A549 (cell line): ENCODE data around the gene WDR33. TPM values are rescaled to one million over a fixed set of nuclear protein-coding genes. Genes with fewer than 3 reads are reported as not detected.

ENCODE experiments used
- ATAC-seq, 2 experiments: fragments of 200-7000 bp in 1 of 2; fragments of >200 bp in 1 of 2; cut with Nextera tagmentation in 1 of 2; cut with Tn5 transposase in 1 of 2; 3 replicates each; pipeline versions ENCODE4 v1.8.0 to v1.9.1; 2018 to 2020; ENCODE audit warnings: mild to moderate bottlenecking in 1 of 2, moderate library complexity in 1 of 2
- CTCF ChIA-PET: fragments of 300-600 bp; sonication (Branson Sonifier 250); formaldehyde crosslinking; extraction: SDS; loops from one replicate; lab custom pipeline; 2021; ENCODE audit warnings: antibody characterized with exemption, inconsistent platforms; lab: Yijun Ruan, JAX
- POLR2A ChIA-PET: fragments of 350-600 bp; formaldehyde crosslinking; extraction: SDS; loops from one replicate; lab custom pipeline; 2021; ENCODE audit warnings: antibody characterized with exemption, inconsistent platforms; lab: Yijun Ruan, JAX
- DNase-seq, 2 experiments: peaks; one replicate each; pipeline versions ENCODE4 v3.0.0 to v3.0.0-alpha.2; 2011 to 2016; ENCODE audit warnings: low read depth in 1 of 2, low spot score in 1 of 2
- FAIRE-seq: peaks from 2 replicates; lab custom pipeline; 2011; peaks lifted over from hg19 to GRCh38; lab: Jason Lieb, UNC
- H3K27ac ChIP-seq, 2 experiments: fragments of >200 bp; sonication (Bioruptor Twin); formaldehyde crosslinking; 3 replicates each; pipeline ENCODE4 v1.5.1; 2016 to 2017
- H3K4me1 ChIP-seq: fragments of >200 bp; sonication (Bioruptor Twin); formaldehyde crosslinking; 3 replicates; pipeline ENCODE4 v1.6.1; 2016
- H3K4me2 ChIP-seq: fragments of >200 bp; sonication (Bioruptor Twin); formaldehyde crosslinking; 3 replicates; pipeline ENCODE4 v1.6.1; 2016
- H3K4me3 ChIP-seq: fragments of >200 bp; sonication (Bioruptor Twin); formaldehyde crosslinking; 3 replicates; pipeline ENCODE4 v1.5.1; 2016
- H3K9me3 ChIP-seq: fragments of >200 bp; sonication (Bioruptor Twin); formaldehyde crosslinking; 3 replicates; pipeline ENCODE4 v1.6.1; 2016
- CEBPB ChIP-seq, 2 experiments: fragments of >200 bp in 1 of 2; sonication (Bioruptor Twin) in 1 of 2; formaldehyde crosslinking in 1 of 2; IDR thresholded peaks; 2 replicates each; pipeline ENCODE4 v1.6.1; 2012 to 2016
- CHD4 ChIP-seq: fragments of 200-600 bp; sonication (generic); IDR thresholded peaks from 2 replicates; pipeline ENCODE4 v1.6.1; 2016; ENCODE audit warnings: antibody characterized with exemption, mild to moderate bottlenecking, borderline replicate concordance
- FOSB ChIP-seq: fragments of 250-450 bp; sonication (Bioruptor Pico); IDR thresholded peaks from 2 replicates; pipeline ENCODE4 v1.5.0; 2020; ENCODE audit warnings: mild to moderate bottlenecking, moderate library complexity
- FOSL2 ChIP-seq, 2 experiments: fragments of 450-650 bp in 1 of 2; fragments of >200 bp in 1 of 2; sonication (Bioruptor Twin) in 1 of 2; formaldehyde crosslinking; IDR thresholded peaks; 2 replicates each; pipeline versions ENCODE4 v1.5.0 to v1.6.1; 2016 to 2020; ENCODE audit warnings: mild to moderate bottlenecking in 1 of 2, moderate library complexity in 1 of 2
- GATA3 ChIP-seq: IDR thresholded peaks from 2 replicates; pipeline ENCODE4 v1.6.1; 2012; ENCODE audit warnings: borderline replicate concordance
- HDAC2 ChIP-seq: fragments of 200-600 bp; sonication (generic); IDR thresholded peaks from 2 replicates; pipeline ENCODE4 v1.6.1; 2016
- HOXB13 ChIP-seq: fragments of 250-450 bp; sonication (Bioruptor Pico); IDR thresholded peaks from 2 replicates; pipeline ENCODE4 v1.5.0; 2020; ENCODE audit warnings: low read depth, mild to moderate bottlenecking, moderate library complexity
- JUN ChIP-seq, 2 experiments: fragments of >200 bp; sonication (Bioruptor Twin); formaldehyde crosslinking; IDR thresholded peaks; 2 replicates in 1 of 2; 3 replicates in 1 of 2; pipeline ENCODE4 v1.6.1; 2016 to 2017
- JUNB ChIP-seq: fragments of >200 bp; sonication (Bioruptor Twin); formaldehyde crosslinking; IDR thresholded peaks from 2 replicates; pipeline ENCODE4 v1.6.1; 2016
- KDM5A ChIP-seq: fragments of 200-600 bp; sonication (generic); IDR thresholded peaks from 2 replicates; pipeline ENCODE4 v1.6.1; 2016; ENCODE audit warnings: antibody characterized with exemption, mild to moderate bottlenecking
- MAFK ChIP-seq: fragments of 450-650 bp; IDR thresholded peaks from 2 replicates; pipeline ENCODE4 v1.6.1; 2014; ENCODE audit not compliant: partially characterized antibody
- MYC ChIP-seq: IDR thresholded peaks from 2 replicates; pipeline ENCODE4 v1.6.1; 2012; ENCODE audit warnings: mild to moderate bottlenecking, inconsistent platforms, low read length, improper control_type of control experiment, borderline replicate concordance
- NFE2L2 ChIP-seq: fragments of 150-350 bp; conservative IDR thresholded peaks from 2 replicates; pipeline ENCODE4 v1.6.1; 2014; ENCODE audit warnings: low read length
- NPAS2 ChIP-seq: fragments of 250-450 bp; sonication (Bioruptor Pico); IDR thresholded peaks from 2 replicates; pipeline ENCODE4 v1.8.0; 2022; ENCODE audit warnings: mild to moderate bottlenecking, moderate library complexity, borderline replicate concordance
- PHF8 ChIP-seq: fragments of 200-600 bp; sonication (generic); IDR thresholded peaks from 2 replicates; pipeline ENCODE4 v1.6.1; 2016; ENCODE audit warnings: low read depth, mild to moderate bottlenecking, antibody characterized with exemption, moderate library complexity, borderline replicate concordance
- POLR2A ChIP-seq: IDR thresholded peaks from 2 replicates; pipeline ENCODE4 v1.6.1; 2012; ENCODE audit warnings: mild to moderate bottlenecking, low read length
- RCOR1 ChIP-seq: fragments of 150-350 bp; IDR thresholded peaks from 2 replicates; pipeline ENCODE4 v1.6.1; 2014; ENCODE audit warnings: antibody characterized with exemption, low read length, low read depth
- SMC3 ChIP-seq: fragments of >200 bp; sonication (Bioruptor Twin); formaldehyde crosslinking; IDR thresholded peaks from 3 replicates; pipeline ENCODE4 v1.6.1; 2018; ENCODE audit warnings: inconsistent platforms
- SREBF2 ChIP-seq: fragments of 450-650 bp; IDR thresholded peaks from 2 replicates; pipeline ENCODE4 v1.6.1; 2014; ENCODE audit warnings: mild to moderate bottlenecking, moderate library complexity
- TFCP2L1 ChIP-seq: fragments of 250-450 bp; sonication (Bioruptor Pico); IDR thresholded peaks from 2 replicates; pipeline ENCODE4 v1.5.0; 2021; ENCODE audit warnings: mild to moderate bottlenecking
- ZFP36 ChIP-seq: fragments of 450-650 bp; IDR thresholded peaks from 2 replicates; pipeline ENCODE4 v1.6.1; 2014; ENCODE audit warnings: borderline replicate concordance; ENCODE audit not compliant: partially characterized antibody
- ZSCAN20 ChIP-seq: fragments of 250-450 bp; sonication (Bioruptor Pico); IDR thresholded peaks from 2 replicates; pipeline ENCODE4 v1.8.0; 2022; ENCODE audit warnings: mild to moderate bottlenecking, moderate library complexity
- WGBS: methylation state at CpG from one replicate; pipeline ENCODE4 v1.1.6; 2017; ENCODE audit errors: missing lambda C conversion rate; 5-methylcytosine and 5-hydroxymethylcytosine counted together
- polyA plus RNA-seq, 4 experiments: library from polyadenylated mRNA; depleted of rRNA in 3 of 4; stranded (reverse); fragments of >200 nt; fragmentation: RNase III in 1 of 4; extraction: RNeasy Plus Mini Kit Qiagen cat#74134 plus additional on column Dnase treatment in 1 of 4; gene quantifications; 2 replicates in 3 of 4; 3 replicates in 1 of 4; pipeline ENCODE4 v1.2.3, GENCODE V29; 2011 to 2017
- TF ChIP-seq, protein P1 (sequence below): IDR thresholded peaks from 2 replicates; pipeline ENCODE4 v1.6.1; 2012; ENCODE audit warnings: low read depth, borderline replicate concordance
- TF ChIP-seq, protein P2 (sequence below): fragments of >200 bp; sonication (Bioruptor Twin); formaldehyde crosslinking; IDR thresholded peaks from 2 replicates; pipeline ENCODE4 v1.6.1; 2016
- TF ChIP-seq, protein P3 (sequence below): fragments of >200 bp; sonication (Bioruptor Twin); formaldehyde crosslinking; IDR thresholded peaks from 3 replicates; pipeline ENCODE4 v1.5.1; 2016
- TF ChIP-seq, protein P4 (sequence below): fragments of >200 bp; sonication (Bioruptor Twin); formaldehyde crosslinking; IDR thresholded peaks from 3 replicates; pipeline ENCODE4 v1.6.1; 2016
- TF ChIP-seq, protein P5 (sequence below): IDR thresholded peaks from 2 replicates; pipeline ENCODE4 v1.6.1; 2012

The WDR33 gene
- polyA plus RNA-seq, 2 of the 4 experiments (the other 2 are of a cell fraction) = 21.3 to 67.1 TPM

DNA sequence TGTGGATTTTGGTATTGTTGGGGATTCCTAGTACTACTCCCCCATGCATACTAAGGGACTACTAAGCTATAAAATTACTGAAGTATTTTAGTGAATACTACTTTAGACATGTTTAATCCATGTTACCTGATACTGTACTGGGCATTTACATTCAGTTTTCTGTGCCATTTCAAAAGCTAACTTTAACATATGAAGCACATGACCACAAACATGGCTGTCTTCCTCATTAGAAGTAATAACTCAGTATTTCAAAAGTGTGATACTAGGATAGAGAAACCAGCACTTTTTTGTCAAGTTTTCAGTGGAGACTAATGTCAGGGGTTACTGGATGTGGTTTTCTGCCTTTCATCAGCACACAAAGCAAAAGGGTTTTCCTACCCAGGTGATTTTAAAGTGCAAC, 27.9 kb downstream of the WDR33 start:
- Histone ChIP-seq H3K27ac (no peak overlapping the region), H3K4me3 (no peak overlapping the region), H3K4me2 (no peak overlapping the region), H3K4me1 (peaks cover 10% of the 10 kb centered on the region; the same call in 1 of the 3 replicates), H3K9me3 (no peaks in the 10 kb centered on the region)
- POLR2A ChIA-PET = interaction anchor here (0.7 to 1.3 kb wide), 2 partner anchors 22 to 82 kb away, joined by 4 to 5 read pairs; partner anchors contain the start of gene SFT2D3
- FAIRE-seq (no peak), DNase-seq (no peak), ATAC-seq (no peak)
- TF ChIP-seq CHD4 (no peak), SREBF2 (no peak), ZSCAN20 (no peak), MYC (no peak), RCOR1 (no peak), FOSB (CRISPR knock-in tag) (no peak), TFCP2L1 (no peak), HDAC2 (no peak)
- CTCF ChIA-PET = interaction anchor here (0.6 to 0.7 kb wide), 2 partner anchors 12 to 131 kb away, joined by 3 to 4 read pairs; no protein-coding TSS in a partner anchor

DNA sequence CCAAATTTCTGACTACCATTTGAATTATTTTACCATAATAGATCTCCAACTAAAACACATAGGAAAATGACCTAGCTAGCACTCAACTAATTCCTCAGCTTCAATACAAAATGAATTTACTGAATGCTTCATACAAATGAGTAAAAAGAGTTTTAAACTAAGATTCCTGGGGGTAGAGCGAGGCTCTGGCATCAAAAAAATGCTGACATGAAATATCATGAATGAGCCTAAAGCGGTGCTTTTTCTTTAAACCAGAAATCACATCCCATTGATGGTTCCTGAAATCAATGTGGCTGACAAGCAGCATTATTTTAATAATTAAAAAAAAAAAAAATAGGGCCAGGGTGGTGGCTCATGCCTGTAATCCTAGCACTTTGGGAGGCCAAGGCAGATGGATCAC, 32.1 kb downstream of the WDR33 start:
- ChIA-PET POLR2A (interaction anchor here (0.7 kb wide), 1 partner anchor 41 kb away, joined by 3 read pairs; no protein-coding TSS in a partner anchor), CTCF (interaction anchor here (1.3 kb wide), 1 partner anchor 11 kb away, joined by 3 read pairs; no protein-coding TSS in a partner anchor)
- no peaks in the 10 kb centered on the region for H3K9me3 ChIP-seq
- H3K27ac ChIP-seq = no peak overlapping the region
- WGBS = 90% methylated on average over 2 of the region's 2 CpGs
- ATAC-seq = no peak
- TF ChIP-seq MAFK = peak; percentile 31
- TF ChIP-seq CEBPB (IDR thresholded peaks at IDR 0.05) = no peak
- TF ChIP-seq, all 56 proteins: peak for 1
- H3K4me3 ChIP-seq = no peak overlapping the region
- no peak overlapping the region for H3K4me2 ChIP-seq
- peaks cover 4% of the 10 kb centered on the region; the same call in 2 of the 3 replicates for H3K4me1 ChIP-seq
- FAIRE-seq = no peak
- no peak for DNase-seq

DNA sequence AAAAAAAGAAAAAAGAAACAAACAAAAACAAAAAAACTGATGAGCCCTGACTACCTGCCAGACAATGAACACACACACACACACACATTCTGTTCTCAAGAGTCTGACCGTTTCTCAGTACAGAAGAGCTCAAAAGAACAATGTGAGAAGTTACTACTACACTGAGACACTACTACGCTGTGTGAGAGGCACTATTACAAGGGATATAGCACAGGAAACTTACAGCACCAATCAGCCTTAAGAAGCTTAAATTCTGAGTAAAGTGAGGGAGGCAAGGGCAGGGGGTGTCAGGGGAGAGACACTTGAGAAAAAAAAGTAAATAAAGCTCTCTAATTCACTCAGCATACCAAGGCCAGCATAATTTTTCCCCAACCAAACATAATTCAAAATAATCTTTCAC, 32.5 kb downstream of the WDR33 start:
- no peak for DNase-seq
- no peak overlapping the region for H3K4me3 ChIP-seq
- TF ChIP-seq POLR2A = no peak
- TF ChIP-seq FOSB (CRISPR knock-in tag) = no peak
- TF ChIP-seq NPAS2 = no peak
- TF ChIP-seq, protein P1, sequence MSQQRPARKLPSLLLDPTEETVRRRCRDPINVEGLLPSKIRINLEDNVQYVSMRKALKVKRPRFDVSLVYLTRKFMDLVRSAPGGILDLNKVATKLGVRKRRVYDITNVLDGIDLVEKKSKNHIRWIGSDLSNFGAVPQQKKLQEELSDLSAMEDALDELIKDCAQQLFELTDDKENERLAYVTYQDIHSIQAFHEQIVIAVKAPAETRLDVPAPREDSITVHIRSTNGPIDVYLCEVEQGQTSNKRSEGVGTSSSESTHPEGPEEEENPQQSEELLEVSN = no peak
- TF ChIP-seq FOSL2 (IDR thresholded peaks at IDR 0.05) = no peak
- TF ChIP-seq FOSL2 (CRISPR knock-in tag; IDR thresholded peaks at IDR 0.05) = no peak
- TF ChIP-seq, protein P2, sequence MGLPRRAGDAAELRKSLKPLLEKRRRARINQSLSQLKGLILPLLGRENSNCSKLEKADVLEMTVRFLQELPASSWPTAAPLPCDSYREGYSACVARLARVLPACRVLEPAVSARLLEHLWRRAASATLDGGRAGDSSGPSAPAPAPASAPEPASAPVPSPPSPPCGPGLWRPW = no peak
- TF ChIP-seq, protein P3, sequence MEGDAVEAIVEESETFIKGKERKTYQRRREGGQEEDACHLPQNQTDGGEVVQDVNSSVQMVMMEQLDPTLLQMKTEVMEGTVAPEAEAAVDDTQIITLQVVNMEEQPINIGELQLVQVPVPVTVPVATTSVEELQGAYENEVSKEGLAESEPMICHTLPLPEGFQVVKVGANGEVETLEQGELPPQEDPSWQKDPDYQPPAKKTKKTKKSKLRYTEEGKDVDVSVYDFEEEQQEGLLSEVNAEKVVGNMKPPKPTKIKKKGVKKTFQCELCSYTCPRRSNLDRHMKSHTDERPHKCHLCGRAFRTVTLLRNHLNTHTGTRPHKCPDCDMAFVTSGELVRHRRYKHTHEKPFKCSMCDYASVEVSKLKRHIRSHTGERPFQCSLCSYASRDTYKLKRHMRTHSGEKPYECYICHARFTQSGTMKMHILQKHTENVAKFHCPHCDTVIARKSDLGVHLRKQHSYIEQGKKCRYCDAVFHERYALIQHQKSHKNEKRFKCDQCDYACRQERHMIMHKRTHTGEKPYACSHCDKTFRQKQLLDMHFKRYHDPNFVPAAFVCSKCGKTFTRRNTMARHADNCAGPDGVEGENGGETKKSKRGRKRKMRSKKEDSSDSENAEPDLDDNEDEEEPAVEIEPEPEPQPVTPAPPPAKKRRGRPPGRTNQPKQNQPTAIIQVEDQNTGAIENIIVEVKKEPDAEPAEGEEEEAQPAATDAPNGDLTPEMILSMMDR = no peak
- TF ChIP-seq, all 56 proteins: peak for 0
- POLR2A ChIA-PET = interaction anchor here (0.7 kb wide), 1 partner anchor 40 kb away, joined by 3 read pairs; no protein-coding TSS in a partner anchor
- ATAC-seq = no peak
- no peak for FAIRE-seq
- 95% methylated on average over 2 of the region's 2 CpGs for WGBS
- Histone ChIP-seq H3K9me3 (no peaks in the 10 kb centered on the region), H3K27ac (no peak overlapping the region), H3K4me2 (no peak overlapping the region), H3K4me1 (peaks cover 7% of the 10 kb centered on the region; the same call in 2 of the 3 replicates)
- CTCF ChIA-PET = interaction anchor here (1.3 kb wide), 1 partner anchor 10 kb away, joined by 3 read pairs; no protein-coding TSS in a partner anchor

DNA sequence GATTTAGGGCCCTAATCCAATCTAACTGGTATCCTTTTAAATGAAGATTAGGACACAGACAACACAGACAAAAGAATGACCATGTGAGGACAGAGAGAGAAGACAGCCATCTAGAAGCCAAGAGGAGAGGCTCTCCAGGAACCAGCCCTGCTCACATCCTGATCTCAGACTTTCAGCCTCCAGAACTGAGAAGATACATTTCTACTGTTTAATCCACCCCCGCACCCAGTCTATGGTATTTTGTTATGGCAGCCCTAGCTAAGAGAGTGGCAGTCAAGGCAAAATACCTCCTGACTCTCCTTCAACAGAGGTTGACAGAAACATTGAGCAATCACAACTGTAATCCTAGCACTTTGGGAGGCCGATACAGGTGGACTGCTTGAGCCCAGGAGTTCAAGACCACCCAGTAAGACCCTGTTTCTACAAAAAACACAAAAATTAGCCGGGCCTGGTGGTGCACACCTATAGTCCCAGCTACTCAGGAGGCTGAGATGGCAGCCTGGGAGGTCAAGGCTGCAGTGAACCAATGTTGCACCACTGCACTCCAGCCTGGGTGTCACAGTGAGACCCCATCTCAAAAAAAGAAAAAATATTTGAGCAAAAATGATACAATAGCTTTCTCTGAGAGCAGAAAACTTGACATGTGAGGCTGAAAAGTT, 34.7 kb downstream of the WDR33 start:
- Histone ChIP-seq H3K4me2 (no peak overlapping the region), H3K4me1 (peaks cover 29% of the 10 kb centered on the region), H3K4me3 (no peak overlapping the region), H3K9me3 (no peaks in the 10 kb centered on the region), H3K27ac (no peak overlapping the region)
- WGBS = 100% methylated on average over 3 of the region's 3 CpGs
- FAIRE-seq (no peak), DNase-seq (no peak), ATAC-seq (peak in 1 of 2 experiments; percentile 22; a peak in 2 of 6 replicates)
- POLR2A ChIA-PET = no interaction called here
- CTCF ChIA-PET = interaction anchor here (1.9 kb wide), 1 partner anchor 9 kb away, joined by 7 read pairs; no protein-coding TSS in a partner anchor
- TF ChIP-seq NFE2L2 (no peak), PHF8 (no peak), HOXB13 (CRISPR knock-in tag) (no peak), ZFP36 (no peak), SMC3 (no peak), KDM5A (no peak), FOSB (CRISPR knock-in tag) (no peak), GATA3 (no peak), JUNB (no peak), POLR2A (no peak), JUN (IDR thresholded peaks at IDR 0.05) (no peak)
- TF ChIP-seq, protein P4, sequence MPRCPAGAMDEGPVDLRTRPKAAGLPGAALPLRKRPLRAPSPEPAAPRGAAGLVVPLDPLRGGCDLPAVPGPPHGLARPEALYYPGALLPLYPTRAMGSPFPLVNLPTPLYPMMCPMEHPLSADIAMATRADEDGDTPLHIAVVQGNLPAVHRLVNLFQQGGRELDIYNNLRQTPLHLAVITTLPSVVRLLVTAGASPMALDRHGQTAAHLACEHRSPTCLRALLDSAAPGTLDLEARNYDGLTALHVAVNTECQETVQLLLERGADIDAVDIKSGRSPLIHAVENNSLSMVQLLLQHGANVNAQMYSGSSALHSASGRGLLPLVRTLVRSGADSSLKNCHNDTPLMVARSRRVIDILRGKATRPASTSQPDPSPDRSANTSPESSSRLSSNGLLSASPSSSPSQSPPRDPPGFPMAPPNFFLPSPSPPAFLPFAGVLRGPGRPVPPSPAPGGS = no peak
- TF ChIP-seq, protein P5, sequence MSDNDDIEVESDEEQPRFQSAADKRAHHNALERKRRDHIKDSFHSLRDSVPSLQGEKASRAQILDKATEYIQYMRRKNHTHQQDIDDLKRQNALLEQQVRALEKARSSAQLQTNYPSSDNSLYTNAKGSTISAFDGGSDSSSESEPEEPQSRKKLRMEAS = no peak
